UCSD-AML1 (cell line): Measurements from ENCODE around the gene TMEM184C.

ENCODE experiments used
- DNase-seq: peaks from one replicate; lab custom pipeline; 2025; ENCODE audit not compliant: unreplicated experiment; lab: John Stamatoyannopoulos, UW

The TMEM184C gene

DNA sequence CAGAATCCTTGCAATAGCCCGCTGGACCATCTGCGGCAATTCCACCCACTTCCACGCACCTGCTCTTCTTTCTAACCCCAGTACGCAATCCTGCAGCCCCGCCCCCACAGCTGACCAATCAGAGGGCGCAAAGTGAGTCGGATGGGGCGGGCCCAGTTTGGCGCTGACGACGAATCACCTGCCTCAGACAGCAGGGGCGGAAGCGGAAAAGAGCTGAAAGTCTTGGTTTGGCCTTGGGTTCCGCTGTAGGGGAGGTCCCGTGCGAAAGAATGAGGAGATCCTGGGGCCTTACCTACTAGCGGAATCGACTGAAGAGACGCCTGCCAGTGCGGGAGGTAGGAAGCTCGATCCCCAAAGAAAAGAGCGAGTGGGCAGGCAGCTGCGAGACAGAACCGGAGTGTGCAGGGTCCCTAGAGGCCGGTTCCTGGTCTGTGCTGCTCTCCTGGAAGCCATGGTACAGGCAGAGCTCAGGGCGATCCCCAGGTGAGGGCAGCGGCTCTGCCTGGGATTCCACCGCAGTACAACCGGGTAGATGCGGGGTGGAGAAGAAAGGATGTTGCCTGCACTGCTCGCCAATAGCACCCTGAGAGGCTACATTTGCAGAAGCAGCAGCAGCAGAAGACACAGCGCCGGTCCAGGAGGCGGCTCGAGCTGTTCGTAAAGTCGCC, at the start of gene TMEM184C:
Gene TMEM184C, plus strand, starts transcription at position 225 of the 668 bp plus-strand sequence. CDS start 560 bp downstream, outside the sequence.
- DNase-seq, result peak; percentile 97

DNA sequence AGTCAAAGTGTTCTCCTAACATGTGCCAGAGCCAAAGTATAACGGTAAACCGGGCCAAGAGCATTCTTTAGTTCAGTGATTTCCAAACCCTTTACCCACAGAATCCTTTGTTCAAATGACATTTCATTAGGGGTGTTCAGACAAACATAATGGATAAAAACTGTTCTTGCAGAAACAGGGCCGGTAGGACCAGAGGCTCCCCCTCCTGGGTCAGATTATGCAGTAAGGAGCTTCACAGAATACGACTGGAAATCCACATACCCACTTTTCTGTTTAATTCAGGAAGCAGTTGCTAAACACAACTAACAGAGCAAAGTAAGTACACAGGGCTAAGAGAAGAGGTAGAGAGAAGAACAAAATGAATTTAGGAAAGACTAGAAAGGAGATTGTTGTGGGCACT, 46.6 kb upstream of the TMEM184C start:
- no peak for DNase-seq

DNA sequence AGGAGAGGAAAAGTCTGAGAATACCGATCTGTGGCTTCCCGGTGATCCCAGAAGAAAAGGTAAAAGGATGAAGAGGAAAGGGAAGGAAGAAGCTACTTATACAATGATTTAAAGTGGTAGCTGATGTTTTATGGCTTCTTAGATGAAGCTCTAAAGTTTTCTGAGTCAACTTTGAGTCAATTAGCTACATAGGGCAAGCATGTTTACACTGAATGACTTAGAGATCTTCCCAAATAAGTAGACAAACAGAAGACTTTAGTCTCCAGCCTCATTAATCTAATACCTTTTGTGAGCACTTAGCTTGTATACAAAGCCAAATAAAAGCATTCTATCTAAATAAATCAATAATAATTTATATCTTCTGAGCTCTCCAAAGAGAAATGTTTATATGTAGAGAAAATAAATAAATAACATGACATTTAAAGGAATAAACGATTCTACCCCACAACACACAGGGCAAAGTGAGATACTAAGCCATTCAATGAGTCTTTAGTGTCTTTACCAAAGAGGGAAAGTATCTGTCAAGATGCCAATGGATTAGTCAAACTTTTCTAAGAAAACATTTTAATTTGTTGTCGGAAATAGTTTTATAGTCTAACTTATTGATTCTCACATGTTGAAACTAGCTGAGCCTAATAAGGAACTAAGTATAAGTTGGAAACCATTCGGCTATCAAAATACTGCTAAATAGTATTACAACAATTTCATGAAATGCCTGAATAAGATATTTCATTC, 46.0 kb upstream of the TMEM184C start:
- DNase-seq, result no peak

DNA sequence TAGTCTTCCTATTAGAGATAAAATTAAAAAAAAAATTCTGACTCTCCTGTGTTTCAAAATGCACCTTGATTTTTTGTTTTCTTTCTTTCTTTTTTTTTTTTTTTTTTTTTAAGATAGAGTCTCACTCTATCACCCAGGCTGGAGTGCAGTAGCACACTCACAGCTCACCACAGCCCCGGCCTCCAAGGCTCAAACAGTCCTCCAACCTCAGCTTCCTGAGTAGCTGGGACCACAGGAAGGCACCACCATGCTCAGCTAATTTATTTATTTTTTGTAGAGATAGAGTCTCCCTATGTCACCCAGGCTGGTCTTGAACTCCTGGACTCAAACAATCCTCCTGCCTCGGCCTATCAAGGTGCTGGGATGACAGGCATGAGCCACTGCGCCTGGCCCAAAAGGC, 41.1 kb upstream of the TMEM184C start:
- DNase-seq, result no peak

DNA sequence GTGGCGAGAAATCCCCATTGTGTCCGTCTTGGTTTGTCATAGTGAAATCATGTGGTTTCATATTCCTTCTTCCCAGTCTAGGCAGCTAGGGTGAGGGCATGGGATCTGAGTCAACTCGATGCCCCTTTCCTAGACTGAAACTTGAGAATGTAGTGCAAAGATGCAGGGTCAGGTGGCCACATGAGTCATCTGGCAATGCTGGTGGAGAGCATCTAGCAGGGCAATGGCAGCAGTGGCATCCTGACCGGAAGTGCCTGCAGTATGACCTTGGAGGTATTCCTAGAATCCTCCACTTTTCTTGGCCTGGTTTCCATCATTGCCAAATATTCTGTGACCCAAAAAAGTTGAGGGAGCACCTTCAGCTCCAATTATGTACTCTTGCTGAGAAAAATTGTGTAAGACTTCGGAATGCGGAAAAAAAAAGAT, 39.1 kb upstream of the TMEM184C start:
- no peak for DNase-seq

DNA sequence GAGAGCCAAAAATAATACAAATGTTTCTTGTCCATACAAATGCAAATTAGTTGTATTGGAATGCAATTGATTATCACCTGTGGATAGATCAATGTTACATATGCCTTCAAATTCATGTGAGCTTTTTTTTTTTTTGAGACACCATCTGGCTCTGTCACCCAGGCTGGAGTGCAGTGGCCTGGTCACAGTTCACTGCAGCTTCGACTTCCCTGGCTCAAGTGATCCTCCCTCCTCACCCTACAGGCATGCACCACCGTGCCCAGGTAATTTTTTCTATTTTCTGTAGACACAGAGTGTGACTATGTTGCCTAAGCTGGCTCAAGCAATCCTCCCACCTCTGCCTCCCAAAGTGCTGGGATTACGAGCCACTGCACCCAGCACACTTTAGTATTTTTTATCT, 38.6 kb upstream of the TMEM184C start:
- no peak for DNase-seq

DNA sequence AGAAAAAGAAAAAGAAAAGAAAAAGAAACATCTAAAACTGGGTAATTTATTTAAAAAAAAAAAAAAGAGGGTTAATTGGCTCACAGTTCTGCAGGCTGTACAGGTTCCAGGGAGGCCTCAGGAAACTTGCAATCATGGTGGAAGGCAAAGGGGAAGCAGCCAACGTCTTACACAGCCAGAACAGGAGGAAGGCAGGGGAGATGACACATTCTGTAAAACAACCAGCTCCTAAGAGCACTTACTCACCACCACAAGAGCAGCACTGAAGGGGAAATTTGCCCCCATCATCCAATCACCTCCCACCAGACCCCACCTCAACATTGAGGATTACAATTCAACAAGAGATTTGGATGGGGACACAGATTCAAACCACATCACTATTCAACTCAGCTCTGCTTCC, 36.8 kb upstream of the TMEM184C start:
- DNase-seq, result no peak

DNA sequence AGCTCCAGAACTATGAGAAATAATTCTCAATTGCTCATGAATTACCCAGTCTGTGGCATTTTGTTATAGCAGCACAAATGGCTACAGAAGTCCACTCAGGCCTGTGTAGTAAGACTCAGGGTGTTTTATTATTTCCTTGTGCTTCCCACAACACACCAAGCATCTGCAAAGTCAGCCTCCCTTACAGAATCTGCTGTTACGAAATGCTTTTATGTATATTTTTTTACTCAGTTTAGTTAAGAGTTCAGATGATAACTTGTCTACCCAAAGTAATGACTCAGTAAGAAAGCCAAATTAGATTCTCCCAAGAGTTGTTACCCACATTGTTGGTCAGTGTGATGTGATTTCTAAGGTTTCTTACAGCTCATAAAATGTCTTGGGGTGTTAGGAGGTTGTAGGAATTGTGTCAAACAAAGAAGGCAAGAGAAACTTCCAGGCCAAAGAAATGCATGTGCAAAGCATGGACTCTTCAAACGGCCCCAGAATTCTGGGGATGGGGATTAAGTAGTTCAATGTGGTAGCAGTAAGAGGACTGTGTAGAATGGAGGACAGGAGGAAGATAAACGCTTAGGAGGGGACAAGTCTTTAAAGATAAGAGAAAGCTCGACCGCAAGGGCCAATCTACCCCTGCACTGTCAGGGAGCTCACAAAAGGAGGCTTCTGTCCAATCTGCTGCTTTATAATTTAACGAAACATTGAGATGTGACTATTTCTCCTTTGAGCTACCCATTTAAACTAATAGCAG, 35.4 kb upstream of the TMEM184C start:
- DNase-seq, result no peak

DNA sequence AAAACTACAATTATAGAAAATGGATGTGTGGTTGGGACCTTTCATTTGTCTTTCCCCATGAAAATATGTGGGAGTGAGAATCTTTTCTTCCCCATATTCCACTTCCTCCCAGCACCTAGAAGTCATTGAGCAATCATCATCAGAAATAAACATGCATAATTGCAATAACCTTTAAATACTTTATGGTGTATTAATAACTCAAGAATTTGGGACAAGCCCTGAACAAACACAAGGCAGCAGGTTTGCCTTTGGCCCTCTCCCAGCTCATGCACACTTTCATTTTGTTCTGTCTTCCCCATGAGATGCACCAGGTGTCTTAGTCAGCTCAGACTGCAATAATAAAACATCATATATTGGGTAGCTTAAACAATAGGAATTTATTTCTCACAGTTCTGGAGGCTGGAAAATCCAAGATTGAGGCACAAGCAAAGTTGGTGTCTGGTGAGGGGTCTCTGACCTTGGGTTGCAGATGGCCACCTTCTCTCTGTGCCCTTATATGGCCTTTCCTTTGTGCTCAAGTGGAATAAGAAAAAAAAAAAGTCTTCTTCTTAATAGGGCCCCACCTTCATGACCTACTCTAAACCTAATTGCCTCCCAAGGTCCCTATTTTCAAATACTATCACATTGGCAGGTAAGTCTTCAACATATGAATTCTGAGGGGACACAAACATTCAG, 34.7 kb upstream of the TMEM184C start:
- no peak for DNase-seq

DNA sequence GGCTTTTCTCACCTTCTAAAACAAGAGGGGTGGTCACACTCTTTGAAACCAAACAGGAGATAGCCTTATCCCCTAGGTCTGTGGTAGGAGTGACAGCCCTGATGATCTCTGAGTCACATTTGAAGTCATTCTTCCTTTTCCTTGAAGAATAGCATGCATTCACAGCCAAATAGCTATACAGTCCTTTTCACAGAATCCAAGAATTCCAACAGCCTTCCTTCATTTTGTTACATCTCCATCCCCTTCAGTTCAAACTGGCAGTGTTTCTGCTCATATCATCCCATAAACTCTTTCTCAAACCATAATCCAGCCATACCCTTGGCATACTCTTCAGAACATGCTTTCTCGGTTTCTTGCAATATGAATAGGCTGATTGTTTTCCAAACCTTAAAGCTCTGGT, 33.3 kb upstream of the TMEM184C start:
- no peak for DNase-seq

DNA sequence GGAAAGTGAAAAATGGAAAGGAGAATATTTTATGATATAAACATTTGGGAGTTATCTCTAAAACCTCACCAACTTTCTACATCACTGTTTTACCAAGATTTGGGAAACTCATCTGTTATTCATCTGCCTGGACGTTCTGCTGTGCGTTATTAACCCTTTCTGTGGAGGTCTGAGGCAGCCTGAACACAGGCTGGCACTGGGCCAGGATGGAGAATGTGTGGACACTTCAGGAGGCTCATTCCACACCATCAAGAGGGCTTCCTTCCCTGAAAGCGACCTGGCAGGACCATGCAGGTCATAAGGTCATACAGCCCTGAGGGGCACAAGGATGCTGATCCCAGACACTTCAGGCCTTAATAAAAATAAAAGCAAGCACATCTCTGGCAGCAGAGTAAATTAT, 31.2 kb upstream of the TMEM184C start:
- no peak for DNase-seq

DNA sequence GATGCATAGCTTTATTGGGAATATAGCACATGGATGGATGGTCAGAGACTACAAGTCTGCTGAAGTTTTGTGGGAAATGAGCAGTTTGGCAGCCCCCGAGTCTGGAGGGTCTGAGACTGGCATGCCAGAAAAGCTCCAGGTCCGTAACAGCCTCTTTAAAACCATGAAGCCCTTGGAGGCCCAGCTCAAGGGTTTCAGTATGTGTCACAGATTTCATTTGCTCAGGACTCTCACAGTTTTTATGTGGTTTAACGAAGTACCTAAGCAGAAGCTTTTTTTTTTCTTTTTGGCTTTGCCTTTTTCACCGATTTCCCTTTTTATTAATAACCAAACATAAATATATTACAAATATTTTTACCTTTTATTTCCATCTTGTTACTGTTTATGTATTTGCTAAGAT, 30.6 kb upstream of the TMEM184C start:
- DNase-seq, result no peak

DNA sequence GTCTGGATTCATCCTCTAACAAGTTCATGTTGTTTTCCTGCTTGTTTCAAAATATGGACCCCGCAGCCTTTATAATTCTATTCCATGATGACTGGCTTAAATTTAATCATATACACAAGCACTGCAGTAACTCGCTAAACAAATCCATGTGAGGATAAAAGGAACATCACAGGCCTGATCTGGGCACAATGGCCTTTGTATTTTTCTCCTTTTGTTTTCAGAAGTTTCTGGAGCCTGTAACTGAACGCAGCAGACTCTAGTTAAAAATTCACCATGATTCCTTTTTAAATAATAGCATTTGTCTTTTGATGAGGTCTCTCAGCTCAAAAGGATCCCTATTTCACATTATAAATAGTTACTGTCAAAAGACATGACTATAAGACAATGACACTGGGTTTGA, 30.2 kb upstream of the TMEM184C start:
- no peak for DNase-seq

DNA sequence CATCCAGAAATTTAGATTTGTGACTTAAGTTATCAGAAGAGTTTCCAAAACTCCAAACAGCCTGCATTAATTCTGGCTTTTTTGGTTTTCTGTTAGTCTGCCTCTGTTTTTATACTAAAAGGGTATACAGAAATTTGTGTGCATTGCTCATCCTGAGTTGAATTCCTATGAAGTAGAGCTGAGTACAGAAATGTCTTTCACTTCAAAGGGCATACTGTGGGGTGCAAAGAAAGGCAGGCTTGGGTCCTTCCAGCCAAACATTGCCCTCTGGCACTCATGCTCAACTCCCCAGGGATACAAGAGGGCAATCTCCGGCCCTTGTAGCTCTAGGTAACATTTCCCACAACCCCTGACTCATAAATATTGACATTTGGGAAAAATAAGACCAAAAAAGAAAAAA, 27.6 kb upstream of the TMEM184C start:
- DNase-seq, result no peak

DNA sequence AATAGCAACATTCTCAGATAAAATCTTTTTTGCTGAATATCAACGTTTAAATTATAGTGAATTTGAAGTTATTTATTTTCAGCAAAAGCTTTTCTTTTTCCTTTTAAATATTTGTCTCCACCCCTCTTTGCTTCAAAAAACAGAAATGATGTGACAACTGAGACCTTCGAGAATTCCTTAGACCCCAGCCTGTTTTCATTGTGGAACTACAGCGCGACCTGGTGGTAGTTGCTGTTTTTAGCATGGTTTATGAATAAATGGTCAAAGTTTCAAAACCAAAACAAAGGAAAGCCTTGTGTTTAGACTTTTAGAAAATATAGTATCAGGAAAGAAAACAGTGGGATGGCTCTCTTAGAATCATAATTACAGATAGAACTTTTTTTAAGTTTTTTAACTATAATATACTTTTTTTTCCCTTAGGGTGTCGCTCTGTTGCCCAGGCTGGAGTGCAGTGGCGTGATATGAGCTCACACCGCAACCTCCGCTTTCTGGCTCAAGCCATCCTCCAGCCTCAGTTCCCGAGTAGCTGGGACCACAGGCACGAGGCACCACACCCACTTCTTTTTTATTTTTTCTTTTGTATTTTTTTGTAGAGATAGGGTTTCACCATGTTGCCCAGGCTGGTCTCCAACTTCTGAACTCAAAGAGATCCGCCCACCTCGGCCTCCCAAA, 26.8 kb upstream of the TMEM184C start:
- peak; percentile 18 for DNase-seq

DNA sequence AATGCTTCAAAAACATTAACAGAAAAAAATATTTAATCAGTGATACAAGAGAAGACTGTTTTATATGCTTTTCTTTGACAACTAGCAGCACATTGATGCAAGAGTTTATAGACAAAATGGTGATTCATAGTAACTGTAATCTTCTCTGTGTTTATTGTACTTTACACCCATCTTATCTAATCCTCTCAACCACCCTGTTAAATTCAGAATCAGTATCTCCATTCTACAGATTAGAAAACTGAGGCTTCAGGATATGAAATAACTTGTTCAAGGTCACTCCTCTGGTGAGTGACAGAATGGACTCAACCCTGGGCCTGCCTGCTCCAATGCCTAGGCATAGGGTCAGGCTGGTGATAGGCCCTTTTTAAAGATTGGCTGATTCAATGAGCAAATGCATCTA, 26.1 kb upstream of the TMEM184C start:
- DNase-seq, result no peak

DNA sequence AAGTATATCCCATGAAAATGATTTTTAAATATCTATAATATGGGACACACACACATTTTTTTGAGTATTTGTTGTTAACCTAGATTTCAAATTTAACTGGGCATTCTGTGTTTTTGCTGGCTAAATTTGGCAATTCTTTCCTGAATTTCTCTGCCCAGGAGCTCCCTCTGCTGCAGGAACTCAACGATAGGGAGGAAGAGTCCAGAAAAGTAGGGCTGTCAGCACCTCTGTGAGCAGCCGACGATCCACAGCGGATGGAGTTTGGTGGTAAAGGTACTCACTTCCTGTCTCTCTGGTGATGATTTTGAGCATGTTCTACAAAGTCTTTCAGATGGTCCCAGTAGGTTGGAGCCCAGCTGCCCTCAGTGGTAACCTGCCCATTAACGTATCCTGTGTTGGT, 23.1 kb upstream of the TMEM184C start:
- DNase-seq, result no peak

DNA sequence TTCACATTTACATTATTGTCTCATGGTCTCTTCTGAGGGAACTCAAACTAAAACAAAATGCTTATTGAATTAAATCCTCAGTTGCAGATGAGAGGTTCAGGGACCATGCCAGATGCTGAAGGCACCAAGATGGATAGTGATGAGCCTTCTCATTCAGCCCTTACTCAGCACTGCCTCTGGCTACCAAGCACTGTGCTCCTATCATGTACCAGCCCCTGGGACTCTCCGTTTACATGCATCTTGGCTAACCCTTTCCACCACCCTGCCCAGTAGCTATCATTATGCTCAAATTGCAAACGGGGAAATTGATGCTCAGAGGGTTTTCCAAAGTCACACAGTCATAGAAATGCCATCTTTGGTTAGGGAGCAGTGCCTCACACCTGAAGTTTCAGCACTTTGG, 22.6 kb upstream of the TMEM184C start:
- no peak for DNase-seq

DNA sequence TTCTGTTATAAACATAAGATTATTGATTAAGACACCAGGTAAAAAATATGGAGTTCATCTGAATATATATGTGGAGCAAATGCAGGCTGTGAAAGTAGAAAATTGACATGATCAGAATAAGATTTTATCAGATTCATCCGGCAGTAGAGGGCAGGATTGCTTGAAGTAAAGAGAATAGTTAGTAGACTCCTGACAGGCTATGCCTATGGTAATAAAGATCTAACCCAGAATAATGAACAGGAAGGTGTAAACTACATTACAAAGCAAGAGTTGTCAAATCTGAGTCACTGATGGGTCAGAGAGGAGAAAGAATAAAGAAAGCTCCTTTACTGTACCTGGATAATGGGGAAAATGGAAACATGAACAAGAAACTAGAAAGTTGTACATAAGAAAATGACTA, 20.8 kb upstream of the TMEM184C start:
- DNase-seq, result no peak

DNA sequence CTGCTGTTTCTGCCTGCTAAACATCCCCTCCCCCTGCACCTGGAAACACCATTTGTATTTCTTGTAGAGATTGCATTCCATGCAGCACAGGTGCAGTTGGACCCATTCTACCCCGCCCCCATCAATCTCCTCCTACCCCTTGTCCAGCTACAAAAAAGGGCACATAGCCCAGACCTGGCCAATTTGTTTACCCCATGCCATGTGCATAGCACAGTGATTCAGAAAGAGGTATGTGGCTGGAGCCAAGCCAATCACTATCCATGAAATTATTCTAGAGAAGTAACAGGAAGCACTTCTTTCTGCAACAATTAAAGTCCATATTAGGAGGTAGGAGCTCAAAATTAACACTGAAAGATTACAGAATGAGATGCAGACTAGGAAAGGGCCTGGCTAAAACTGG, 20.2 kb upstream of the TMEM184C start:
- DNase-seq, result no peak

DNA sequence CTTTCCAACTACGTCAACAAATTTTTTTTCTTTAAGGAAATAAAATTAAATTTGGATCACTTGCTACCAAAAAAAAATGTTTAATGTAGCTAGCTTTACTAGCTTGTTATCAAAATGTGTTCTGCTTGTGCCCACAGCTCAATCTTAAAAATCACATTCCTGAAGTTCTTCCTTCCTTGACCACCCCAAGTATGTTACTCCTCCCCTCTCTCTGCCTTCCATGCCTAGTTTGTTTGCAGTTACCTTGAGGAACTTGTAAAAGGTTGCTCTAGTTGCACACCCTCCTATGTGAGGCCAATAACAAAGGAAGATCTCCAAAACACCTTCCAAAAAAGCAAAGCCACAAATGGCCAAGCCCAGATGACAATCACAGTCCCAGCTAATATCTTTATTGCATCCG, 19.6 kb upstream of the TMEM184C start:
- DNase-seq, result no peak
